GM19438 (cell line): ENCODE results near the gene MAPK10.

Experiments
- ATAC-seq: cut with Tn5 transposase; IDR thresholded peaks from one replicate; pipeline ENCODE4 v1.9.1; 2021; ENCODE audit warnings: low read depth; ENCODE audit not compliant: unreplicated experiment

Gene MAPK10

GRCh38 chr4:86359944-86360478, at the start of gene MAPK10:
MAPK10 (minus strand) TSS chr4:86360053.
- ATAC-seq, result peak; percentile 96

- no peak for ATAC-seq
Observed at GRCh38 chr4:86403575-86403974, 43.7 kb upstream of the MAPK10 start.

- ATAC-seq, result no peak
Observed at GRCh38 chr4:86401826-86402225, 42.0 kb upstream of the MAPK10 start.

- ATAC-seq, result no peak
Observed at GRCh38 chr4:86400216-86400615, 40.4 kb upstream of the MAPK10 start.

GRCh38 chr4:86398187-86398586, 38.3 kb upstream of the MAPK10 start:
- peak; percentile 81 for ATAC-seq

- no peak for ATAC-seq
Observed at GRCh38 chr4:86393749-86394148, 33.9 kb upstream of the MAPK10 start.

- no peak for ATAC-seq
Observed at GRCh38 chr4:86389664-86390063, 29.8 kb upstream of the MAPK10 start.

GRCh38 chr4:86388252-86388651, 28.4 kb upstream of the MAPK10 start:
- ATAC-seq, result no peak

GRCh38 chr4:86386817-86387415, 27.1 kb upstream of the MAPK10 start:
- ATAC-seq, result no peak

- ATAC-seq, result no peak
Observed at GRCh38 chr4:86386201-86386600, 26.3 kb upstream of the MAPK10 start.

- no peak for ATAC-seq
Observed at GRCh38 chr4:86381431-86381830, 21.6 kb upstream of the MAPK10 start.

GRCh38 chr4:86380181-86380724, 20.4 kb upstream of the MAPK10 start:
- ATAC-seq, result no peak

- no peak for ATAC-seq
Observed at GRCh38 chr4:86376850-86377249, 17.0 kb upstream of the MAPK10 start.

- no peak for ATAC-seq
Observed at GRCh38 chr4:86368433-86368832, 8.6 kb upstream of the MAPK10 start.

GRCh38 chr4:86367577-86367976, 7.7 kb upstream of the MAPK10 start:
- no peak for ATAC-seq

- no peak for ATAC-seq
Observed at GRCh38 chr4:86366920-86367319, 7.1 kb upstream of the MAPK10 start.

GRCh38 chr4:86362510-86362909, 2.7 kb upstream of the MAPK10 start:
- no peak for ATAC-seq

GRCh38 chr4:86358257-86358656, 1.6 kb downstream of the MAPK10 start:
- ATAC-seq, result no peak

- no peak for ATAC-seq
Observed at GRCh38 chr4:86357608-86358007, 2.2 kb downstream of the MAPK10 start.

- ATAC-seq, result no peak
Observed at GRCh38 chr4:86356425-86357210, 3.2 kb downstream of the MAPK10 start.

- no peak for ATAC-seq
Observed at GRCh38 chr4:86354390-86354789, 5.5 kb downstream of the MAPK10 start.

- ATAC-seq, result no peak
Observed at GRCh38 chr4:86346320-86346719, 13.5 kb downstream of the MAPK10 start.
